Measurements from ENCODE around the gene OSBPL6.

Gene OSBPL6

DNA sequence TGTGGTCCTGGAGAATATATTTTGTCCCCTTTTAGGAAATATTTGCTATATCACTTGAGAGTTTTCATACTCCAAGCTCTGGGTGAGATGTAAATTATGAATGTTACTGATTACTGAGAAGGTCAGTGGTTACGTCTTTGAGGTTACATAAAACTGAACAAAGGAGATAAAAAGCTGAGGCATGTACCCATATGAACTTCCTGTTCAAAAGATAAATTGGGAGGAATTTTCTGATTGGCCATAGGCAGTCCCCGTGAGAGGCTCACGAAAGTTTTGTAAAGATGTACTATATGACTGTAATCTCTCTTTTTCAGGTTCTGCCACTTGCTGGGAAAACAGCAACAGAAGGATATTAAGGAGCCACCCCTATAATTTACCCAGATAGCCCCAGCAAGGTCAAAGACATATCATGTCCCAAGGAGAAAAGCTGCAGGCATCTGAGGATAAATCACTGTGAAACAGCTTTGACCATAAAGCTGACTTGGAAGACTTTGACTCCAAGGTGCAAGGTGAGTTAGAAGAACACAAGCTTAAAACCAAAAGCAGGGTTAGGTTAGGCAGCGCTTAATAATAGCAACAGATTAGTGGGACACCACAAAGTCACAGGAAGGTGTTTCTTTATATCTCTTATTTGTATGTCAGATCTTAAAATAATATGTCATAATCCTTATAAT is 90.4 kb downstream of the OSBPL6 start:
- no peak for DNase-seq
- H3K9ac ChIP-seq (ENCODE audit: low read depth, low read length) = no peak overlapping the region
- H3K27ac ChIP-seq (ENCODE audit: low read length) = no peak overlapping the region
- H3K27me3 ChIP-seq (ENCODE audit: insufficient read depth, low read length, poor library complexity) = peaks cover 3% of the 10 kb centered on the region
- no peaks in the 10 kb centered on the region for H3K79me2 ChIP-seq (ENCODE audit: insufficient read depth, low read length)
- no peaks in the 10 kb centered on the region for H3K9me3 ChIP-seq (ENCODE audit: insufficient read depth, low read length, severe bottlenecking)
- H4K20me1 ChIP-seq (ENCODE audit: insufficient read depth, low read length) = no peaks in the 10 kb centered on the region
- no peak for ATAC-seq (ENCODE audit: insufficient read depth, low read depth)
- no peak overlapping the region for H3K4me3 ChIP-seq (ENCODE audit: low read depth in 1 of 2, low read length in 2 of 2)
- no peak overlapping the region for H3K4me2 ChIP-seq (ENCODE audit: insufficient read depth, low read length)
- no peaks in the 10 kb centered on the region for H3K36me3 ChIP-seq (ENCODE audit: insufficient read depth, low read length)
- H3K4me1 ChIP-seq (ENCODE audit: insufficient read depth, low read length) = no peaks in the 10 kb centered on the region
- H2AFZ ChIP-seq (ENCODE audit: low read depth, low read length) = no peak overlapping the region
- TF ChIP-seq CTCF (IDR thresholded peaks at IDR 0.05; ENCODE audit: borderline replicate concordance, extremely low read depth, low read length, poor library complexity, severe bottlenecking) = no peak
- no peak for TF ChIP-seq EZH2 (IDR thresholded peaks at IDR 0.05; ENCODE audit: borderline replicate concordance, low read depth, low read length, severe bottlenecking)

- no peak for DNase-seq
- peaks cover 3% of the 10 kb centered on the region for H3K27me3 ChIP-seq (ENCODE audit: insufficient read depth, low read length, poor library complexity)
- no peaks in the 10 kb centered on the region for H4K20me1 ChIP-seq (ENCODE audit: insufficient read depth, low read length)
- no peak overlapping the region for H3K4me2 ChIP-seq (ENCODE audit: insufficient read depth, low read length)
- H3K36me3 ChIP-seq (ENCODE audit: insufficient read depth, low read length) = no peaks in the 10 kb centered on the region
- no peaks in the 10 kb centered on the region for H3K9me3 ChIP-seq (ENCODE audit: insufficient read depth, low read length, severe bottlenecking)
- no peak overlapping the region for H3K4me3 ChIP-seq (ENCODE audit: low read depth in 1 of 2, low read length in 2 of 2)
- H3K79me2 ChIP-seq (ENCODE audit: insufficient read depth, low read length) = no peaks in the 10 kb centered on the region
- no peak overlapping the region for H3K27ac ChIP-seq (ENCODE audit: low read length)
- no peak overlapping the region for H3K9ac ChIP-seq (ENCODE audit: low read depth, low read length)
- no peaks in the 10 kb centered on the region for H3K4me1 ChIP-seq (ENCODE audit: insufficient read depth, low read length)
- no peak for ATAC-seq (ENCODE audit: insufficient read depth, low read depth)
- TF ChIP-seq CTCF (IDR thresholded peaks at IDR 0.05; ENCODE audit: borderline replicate concordance, extremely low read depth, low read length, poor library complexity, severe bottlenecking) (no peak), EZH2 (IDR thresholded peaks at IDR 0.05; ENCODE audit: borderline replicate concordance, low read depth, low read length, severe bottlenecking) (no peak)
- H2AFZ ChIP-seq (ENCODE audit: low read depth, low read length) = no peak overlapping the region
Observed at GRCh38 chr2:178285287-178285615, 90.9 kb downstream of the OSBPL6 start.

DNA sequence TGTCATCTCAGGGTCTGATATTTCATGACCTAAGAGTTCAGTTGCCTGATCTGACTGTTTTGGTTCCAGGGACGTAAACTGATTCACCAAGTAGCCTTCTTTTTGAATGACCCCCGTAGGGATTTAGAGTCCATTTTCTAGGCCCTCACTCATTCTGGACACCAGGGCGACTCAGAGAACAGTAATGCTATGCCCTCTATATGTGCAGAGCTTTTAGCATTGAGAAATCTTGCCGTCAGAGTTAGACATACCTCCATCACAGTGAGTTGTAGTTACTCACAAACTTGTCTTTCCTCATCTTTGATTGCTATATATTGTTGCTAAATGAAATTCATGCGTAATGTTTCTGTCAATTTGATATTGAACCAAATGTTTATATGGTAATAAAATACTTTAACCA is 92.3 kb downstream of the OSBPL6 start:
- no peak overlapping the region for H3K27ac ChIP-seq (ENCODE audit: low read length)
- no peaks in the 10 kb centered on the region for H3K36me3 ChIP-seq (ENCODE audit: insufficient read depth, low read length)
- TF ChIP-seq EZH2 (IDR thresholded peaks at IDR 0.05; ENCODE audit: borderline replicate concordance, low read depth, low read length, severe bottlenecking) (no peak), CTCF (IDR thresholded peaks at IDR 0.05; ENCODE audit: borderline replicate concordance, extremely low read depth, low read length, poor library complexity, severe bottlenecking) (no peak)
- H3K4me3 ChIP-seq (ENCODE audit: low read depth in 1 of 2, low read length in 2 of 2) = no peak overlapping the region
- ATAC-seq (ENCODE audit: insufficient read depth, low read depth) (no peak), DNase-seq (no peak)
- H3K4me2 ChIP-seq (ENCODE audit: insufficient read depth, low read length) = no peak overlapping the region
- H3K27me3 ChIP-seq (ENCODE audit: insufficient read depth, low read length, poor library complexity) = peaks cover 3% of the 10 kb centered on the region
- no peak overlapping the region for H2AFZ ChIP-seq (ENCODE audit: low read depth, low read length)
- no peak overlapping the region for H3K9ac ChIP-seq (ENCODE audit: low read depth, low read length)
- H3K79me2 ChIP-seq (ENCODE audit: insufficient read depth, low read length) = no peaks in the 10 kb centered on the region
- no peaks in the 10 kb centered on the region for H4K20me1 ChIP-seq (ENCODE audit: insufficient read depth, low read length)
- no peaks in the 10 kb centered on the region for H3K9me3 ChIP-seq (ENCODE audit: insufficient read depth, low read length, severe bottlenecking)
- no peaks in the 10 kb centered on the region for H3K4me1 ChIP-seq (ENCODE audit: insufficient read depth, low read length)
